SK-N-SH (cell line): ENCODE data around the gene GRHL3.

Experiments
- EP300 ChIP-seq, 2 experiments: IDR thresholded peaks; 2 replicates each; pipeline versions ENCODE4 v1.4.0 to v1.6.1; 2012; ENCODE audit warnings: borderline replicate concordance in 1 of 2, low read depth in 1 of 2, low read length in 1 of 2
- GABPA ChIP-seq: IDR thresholded peaks from 2 replicates; pipeline ENCODE4 v1.4.0; 2012; ENCODE audit warnings: low read depth, mild to moderate bottlenecking
- IRF3 ChIP-seq: fragments of 150-350 bp; IDR thresholded peaks from 2 replicates; pipeline ENCODE4 v1.6.1; 2016; ENCODE audit warnings: mild to moderate bottlenecking, low read depth, low read length
- JUND ChIP-seq: IDR thresholded peaks from 2 replicates; pipeline ENCODE4 v1.4.0; 2012
- NRF1 ChIP-seq: IDR thresholded peaks from 2 replicates; pipeline ENCODE4 v1.6.1; 2012; ENCODE audit warnings: low read depth, mild to moderate bottlenecking, low read length
- POLR2AphosphoS5 ChIP-seq: IDR thresholded peaks from 2 replicates; pipeline ENCODE4 v1.6.1; 2012; ENCODE audit warnings: low read depth, low read length
- REST ChIP-seq: IDR thresholded peaks from 2 replicates; pipeline ENCODE4 v1.6.1; 2012; ENCODE audit warnings: mild to moderate bottlenecking, low read depth, low read length, moderate library complexity
- RFX5 ChIP-seq: IDR thresholded peaks from 2 replicates; pipeline ENCODE4 v1.6.1; 2012; ENCODE audit warnings: mild to moderate bottlenecking, improper control_type of control experiment, low read length
- TCF12 ChIP-seq: IDR thresholded peaks from 2 replicates; pipeline ENCODE4 v1.4.0; 2012
- TF ChIP-seq, protein P1 (sequence below): fragments of 200-600 bp; sonication (generic); IDR thresholded peaks from 2 replicates; pipeline ENCODE4 v1.6.1; 2017; ENCODE audit warnings: antibody characterized with exemption, mild to moderate bottlenecking, moderate library complexity
- TF ChIP-seq, protein P2 (sequence below): fragments of 150-350 bp; IDR thresholded peaks from 2 replicates; pipeline ENCODE4 v1.6.1; 2017; ENCODE audit warnings: antibody characterized with exemption, low read length, low read depth, borderline replicate concordance

DNA sequence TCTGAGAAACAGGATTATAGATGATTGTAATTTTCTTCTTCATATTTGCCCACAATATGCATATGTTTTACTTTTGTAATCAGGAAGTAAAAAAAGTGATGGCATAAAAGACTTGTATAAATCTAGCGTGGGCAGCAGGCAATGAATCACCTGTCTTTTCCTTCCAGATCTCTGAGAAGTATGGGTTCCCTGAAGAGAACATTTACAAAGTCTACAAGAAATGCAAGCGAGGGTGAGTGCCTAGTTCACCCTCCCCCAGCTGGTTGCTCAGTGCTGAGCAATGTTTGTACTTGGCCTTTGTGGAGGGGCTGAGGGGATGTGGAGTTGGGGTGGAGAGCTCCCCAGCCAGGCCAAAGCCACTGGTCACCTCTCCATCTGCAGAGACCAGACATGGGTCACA is 30.7 kb downstream of the GRHL3 start:
- TF ChIP-seq, protein P1, sequence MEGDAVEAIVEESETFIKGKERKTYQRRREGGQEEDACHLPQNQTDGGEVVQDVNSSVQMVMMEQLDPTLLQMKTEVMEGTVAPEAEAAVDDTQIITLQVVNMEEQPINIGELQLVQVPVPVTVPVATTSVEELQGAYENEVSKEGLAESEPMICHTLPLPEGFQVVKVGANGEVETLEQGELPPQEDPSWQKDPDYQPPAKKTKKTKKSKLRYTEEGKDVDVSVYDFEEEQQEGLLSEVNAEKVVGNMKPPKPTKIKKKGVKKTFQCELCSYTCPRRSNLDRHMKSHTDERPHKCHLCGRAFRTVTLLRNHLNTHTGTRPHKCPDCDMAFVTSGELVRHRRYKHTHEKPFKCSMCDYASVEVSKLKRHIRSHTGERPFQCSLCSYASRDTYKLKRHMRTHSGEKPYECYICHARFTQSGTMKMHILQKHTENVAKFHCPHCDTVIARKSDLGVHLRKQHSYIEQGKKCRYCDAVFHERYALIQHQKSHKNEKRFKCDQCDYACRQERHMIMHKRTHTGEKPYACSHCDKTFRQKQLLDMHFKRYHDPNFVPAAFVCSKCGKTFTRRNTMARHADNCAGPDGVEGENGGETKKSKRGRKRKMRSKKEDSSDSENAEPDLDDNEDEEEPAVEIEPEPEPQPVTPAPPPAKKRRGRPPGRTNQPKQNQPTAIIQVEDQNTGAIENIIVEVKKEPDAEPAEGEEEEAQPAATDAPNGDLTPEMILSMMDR: no peak
- TF ChIP-seq TCF12: no peak
- TF ChIP-seq EP300 (IDR thresholded peaks at IDR 0.05; ENCODE audit: borderline replicate concordance in 1 of 2, low read depth in 1 of 2, low read length in 1 of 2): no peak
- TF ChIP-seq, protein P2, sequence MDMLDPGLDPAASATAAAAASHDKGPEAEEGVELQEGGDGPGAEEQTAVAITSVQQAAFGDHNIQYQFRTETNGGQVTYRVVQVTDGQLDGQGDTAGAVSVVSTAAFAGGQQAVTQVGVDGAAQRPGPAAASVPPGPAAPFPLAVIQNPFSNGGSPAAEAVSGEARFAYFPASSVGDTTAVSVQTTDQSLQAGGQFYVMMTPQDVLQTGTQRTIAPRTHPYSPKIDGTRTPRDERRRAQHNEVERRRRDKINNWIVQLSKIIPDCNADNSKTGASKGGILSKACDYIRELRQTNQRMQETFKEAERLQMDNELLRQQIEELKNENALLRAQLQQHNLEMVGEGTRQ: no peak
- no peak for TF ChIP-seq IRF3
- no peak for TF ChIP-seq JUND
- TF ChIP-seq GABPA: no peak
- TF ChIP-seq POLR2AphosphoS5: no peak
- no peak for TF ChIP-seq RFX5
- no peak for TF ChIP-seq REST
- TF ChIP-seq NRF1: no peak
